ENCODE measurements around the gene SPAG16. TPM values are rescaled to one million over a fixed set of nuclear protein-coding genes. Genes with fewer than 3 reads are reported as not detected.

The SPAG16 gene
- polyA plus RNA-seq, 3 donors from 2014 or later: 9.7 to 18.6 (median 11.5) TPM

DNA sequence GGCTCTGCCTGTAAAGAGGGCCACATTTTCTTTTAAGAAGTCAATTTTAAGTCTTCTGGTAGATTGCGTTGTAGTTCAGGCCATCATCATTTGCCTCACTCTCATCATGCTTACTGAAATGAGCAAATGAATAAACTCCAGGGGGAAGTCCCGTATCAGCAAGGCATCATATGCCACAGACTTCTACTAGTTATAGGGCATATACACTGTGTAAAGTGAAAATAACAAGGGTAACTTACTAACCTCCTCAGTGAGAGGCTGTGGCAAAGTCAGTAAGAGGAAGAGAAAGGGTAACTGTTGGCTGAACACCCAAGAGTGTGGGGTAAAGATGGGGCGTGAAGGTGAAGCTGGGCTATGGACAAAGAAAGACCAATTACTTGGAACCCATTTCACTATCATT is 456.2 kb downstream of the SPAG16 start:
- DNase-seq: no peak
- H3K9me3 Mint-ChIP-seq: peaks cover 0 to 6% (median 0%) of the 10 kb centered on the region in 6 donors
- no peak overlapping the region for H3K27ac Mint-ChIP-seq
- no peaks in the 10 kb centered on the region for H3K4me1 Mint-ChIP-seq
- H3K27me3 Mint-ChIP-seq (ENCODE audit: low read depth in 3 of 3): peaks cover 0 to 2% (median 0%) of the 10 kb centered on the region in 3 donors
- no peak overlapping the region for H3K4me3 Mint-ChIP-seq
- H3K36me3 Mint-ChIP-seq: no peaks in the 10 kb centered on the region

DNA sequence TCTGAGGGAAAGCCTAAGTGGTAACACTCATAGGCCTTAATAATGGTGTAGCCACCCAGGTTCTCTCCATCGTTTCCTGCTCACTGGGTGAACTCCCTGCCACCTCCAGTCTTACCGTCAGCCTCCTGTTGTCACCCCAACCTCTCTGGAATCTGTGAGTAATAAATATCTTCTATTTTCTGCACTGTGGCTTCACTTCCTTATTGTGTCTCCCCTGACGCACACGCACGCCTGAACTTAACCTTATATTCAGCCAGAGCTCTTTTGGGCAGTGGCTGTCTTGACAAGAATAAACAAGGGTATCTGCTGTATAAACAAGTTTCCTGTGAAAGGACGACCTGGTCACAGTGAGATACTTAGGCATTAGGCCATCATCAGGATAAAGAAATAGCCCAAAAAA is 467.2 kb downstream of the SPAG16 start:
- no peak overlapping the region for H3K4me3 Mint-ChIP-seq
- no peak overlapping the region for H3K27ac Mint-ChIP-seq
- no peak for DNase-seq
- H3K9me3 Mint-ChIP-seq: peaks cover 0 to 2% (median 0%) of the 10 kb centered on the region in 6 donors
- H3K27me3 Mint-ChIP-seq (ENCODE audit: low read depth in 3 of 3): peaks cover 0 to 2% (median 0%) of the 10 kb centered on the region in 3 donors
- H3K36me3 Mint-ChIP-seq: no peaks in the 10 kb centered on the region
- H3K4me1 Mint-ChIP-seq: no peaks in the 10 kb centered on the region

DNA sequence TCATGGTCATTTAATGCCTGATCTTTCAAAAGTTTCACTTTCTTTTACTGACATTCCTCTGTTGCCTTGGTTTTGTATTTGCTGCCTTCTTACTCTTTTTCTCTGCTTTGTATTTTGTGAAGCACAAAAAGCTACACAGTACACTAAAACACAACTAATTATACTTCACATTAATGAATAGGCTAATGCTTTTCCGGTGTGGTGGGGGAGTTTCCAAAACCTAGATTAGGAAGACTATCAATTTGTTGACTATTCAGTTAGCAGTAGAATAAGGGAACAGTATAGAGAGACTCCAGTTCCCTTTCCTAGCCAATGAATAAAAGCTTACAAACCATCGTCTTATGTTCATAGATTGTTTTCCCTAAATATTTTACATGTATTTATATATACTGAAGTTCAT is 468.3 kb downstream of the SPAG16 start:
- Mint-ChIP-seq H3K36me3 (no peaks in the 10 kb centered on the region), H3K4me3 (no peak overlapping the region), H3K27me3 (ENCODE audit: low read depth in 3 of 3) (peaks cover 0 to 2% (median 0%) of the 10 kb centered on the region in 3 donors), H3K9me3 (peaks cover 0 to 2% (median 0%) of the 10 kb centered on the region in 6 donors), H3K4me1 (no peaks in the 10 kb centered on the region), H3K27ac (no peak overlapping the region)
- DNase-seq: no peak

DNA sequence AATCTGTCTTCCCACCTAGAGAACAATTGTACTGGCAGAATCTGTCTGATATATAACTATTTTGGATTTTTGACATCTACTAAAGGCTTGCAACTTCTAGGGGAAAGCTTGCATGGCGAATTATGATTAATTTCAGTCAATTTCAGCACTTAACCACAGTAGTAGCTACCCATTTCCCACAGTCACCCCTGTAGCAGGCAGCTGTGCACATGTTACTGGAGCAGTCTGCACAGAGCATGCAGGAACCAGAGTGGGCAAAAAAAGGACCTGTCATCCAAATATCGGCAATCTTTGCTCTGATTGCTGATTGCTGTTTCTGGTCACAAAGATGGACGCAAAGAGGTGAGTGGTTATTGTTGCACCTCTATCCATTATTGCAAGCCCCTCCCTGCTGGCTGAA is 473.3 kb downstream of the SPAG16 start:
- Mint-ChIP-seq H3K4me3 (no peak overlapping the region), H3K9me3 (peaks cover 0 to 6% (median under 1%) of the 10 kb centered on the region in 6 donors), H3K27me3 (ENCODE audit: low read depth in 3 of 3) (peaks cover 0 to 1% (median 0%) of the 10 kb centered on the region in 3 donors), H3K36me3 (no peaks in the 10 kb centered on the region), H3K4me1 (no peaks in the 10 kb centered on the region), H3K27ac (no peak overlapping the region)
- no peak for DNase-seq

DNA sequence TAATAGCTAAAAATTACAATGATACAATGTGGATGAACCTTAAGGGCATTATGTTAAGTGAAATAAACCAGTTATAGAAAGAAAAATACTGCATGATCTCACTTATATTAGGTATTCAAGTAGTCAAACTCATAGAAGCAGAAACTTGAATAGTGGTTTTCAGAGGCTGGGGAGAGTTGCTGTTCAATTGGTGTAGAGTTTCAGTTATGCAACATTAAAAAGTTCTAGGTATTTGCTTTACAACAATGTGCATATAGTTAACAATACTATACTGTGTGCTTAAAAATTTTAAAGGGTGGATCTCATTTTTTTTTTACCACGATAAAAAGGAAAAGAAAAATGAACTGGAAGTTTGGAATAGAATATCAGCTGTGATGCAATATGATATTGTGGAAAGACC is 479.1 kb downstream of the SPAG16 start:
- no peaks in the 10 kb centered on the region for H3K36me3 Mint-ChIP-seq

DNA sequence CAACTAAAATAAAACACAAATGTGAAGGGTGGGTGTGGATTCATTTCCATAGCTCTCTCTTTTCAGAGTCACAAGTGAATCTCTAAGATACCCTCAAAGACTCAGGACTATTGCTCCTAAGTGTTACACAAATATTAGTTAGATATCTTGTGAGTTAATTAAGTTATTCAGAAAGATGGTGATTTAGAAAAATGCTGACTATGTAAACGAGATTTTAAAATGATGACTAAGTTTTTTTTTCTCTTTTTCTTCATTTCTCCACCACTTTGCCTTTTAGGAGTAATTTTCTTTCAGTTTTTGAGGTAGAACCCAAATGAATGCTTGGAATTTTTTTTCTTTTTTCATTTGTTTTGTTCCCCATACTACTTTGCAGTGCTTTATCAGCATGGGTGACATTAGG is 479.7 kb downstream of the SPAG16 start:
- no peaks in the 10 kb centered on the region for H3K4me1 Mint-ChIP-seq
- H3K36me3 Mint-ChIP-seq: no peaks in the 10 kb centered on the region
- DNase-seq: no peak
- H3K4me3 Mint-ChIP-seq: no peak overlapping the region
- no peaks in the 10 kb centered on the region for H3K27me3 Mint-ChIP-seq (ENCODE audit: low read depth in 3 of 3)
- H3K27ac Mint-ChIP-seq: no peak overlapping the region
- H3K9me3 Mint-ChIP-seq: peaks cover 0 to 10% (median 3%) of the 10 kb centered on the region in 6 donors

More for the DNA sequence above, 479.1 kb downstream of the SPAG16 start:
- Mint-ChIP-seq H3K27ac (no peak overlapping the region), H3K4me3 (no peak overlapping the region), H3K9me3 (peaks cover 0 to 10% (median 2%) of the 10 kb centered on the region in 6 donors), H3K27me3 (ENCODE audit: low read depth in 3 of 3) (no peaks in the 10 kb centered on the region), H3K4me1 (no peaks in the 10 kb centered on the region)
- no peak for DNase-seq

DNA sequence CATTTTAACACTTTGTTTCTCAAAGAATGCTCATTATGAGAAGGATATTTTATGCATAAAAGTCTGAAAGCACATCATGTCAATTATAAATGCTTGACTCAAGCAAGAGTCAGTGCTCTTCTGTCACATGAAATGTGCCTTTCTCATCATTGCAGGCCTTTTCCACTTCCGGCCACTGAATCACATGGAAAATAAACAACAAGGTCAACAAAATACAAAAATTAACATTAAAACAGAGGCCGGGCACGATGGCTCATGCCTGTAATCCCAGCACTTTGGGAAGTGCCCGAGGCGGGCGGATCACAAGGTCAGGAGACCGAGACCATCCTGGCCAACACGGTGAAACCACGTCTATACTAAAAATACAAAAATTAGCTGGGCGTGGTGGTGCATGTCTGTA is 480.6 kb downstream of the SPAG16 start:
- no peak for DNase-seq
- no peaks in the 10 kb centered on the region for H3K4me1 Mint-ChIP-seq
- H3K9me3 Mint-ChIP-seq: peaks cover 0 to 10% (median 3%) of the 10 kb centered on the region in 6 donors
- no peaks in the 10 kb centered on the region for H3K27me3 Mint-ChIP-seq (ENCODE audit: low read depth in 3 of 3)
- H3K27ac Mint-ChIP-seq: no peak overlapping the region
- no peak overlapping the region for H3K4me3 Mint-ChIP-seq
- no peaks in the 10 kb centered on the region for H3K36me3 Mint-ChIP-seq

DNA sequence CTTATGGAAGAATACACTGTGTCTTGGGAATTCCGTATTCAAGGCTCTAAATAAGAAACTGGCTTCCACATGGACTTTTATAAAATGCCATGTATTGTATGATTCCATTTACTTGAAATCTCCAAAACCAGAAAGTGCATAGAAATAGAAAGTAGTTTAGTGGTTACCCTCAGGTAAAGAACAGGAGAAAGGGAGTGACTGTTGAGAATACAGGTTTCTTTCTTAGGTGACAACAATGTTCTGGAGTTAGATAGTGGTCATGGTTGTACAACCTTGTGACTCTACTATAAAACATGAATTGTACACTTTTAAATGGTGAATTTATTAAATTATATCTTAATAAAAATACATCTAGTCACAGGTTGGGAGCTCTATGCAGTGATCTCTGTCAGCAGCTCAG is 481.8 kb downstream of the SPAG16 start:
- H3K27me3 Mint-ChIP-seq (ENCODE audit: low read depth in 3 of 3): no peaks in the 10 kb centered on the region
- no peaks in the 10 kb centered on the region for H3K4me1 Mint-ChIP-seq
- H3K36me3 Mint-ChIP-seq: no peaks in the 10 kb centered on the region
- no peak overlapping the region for H3K27ac Mint-ChIP-seq
- no peak for DNase-seq
- H3K9me3 Mint-ChIP-seq: peaks cover 0 to 8% (median 1%) of the 10 kb centered on the region in 6 donors
- H3K4me3 Mint-ChIP-seq: no peak overlapping the region

DNA sequence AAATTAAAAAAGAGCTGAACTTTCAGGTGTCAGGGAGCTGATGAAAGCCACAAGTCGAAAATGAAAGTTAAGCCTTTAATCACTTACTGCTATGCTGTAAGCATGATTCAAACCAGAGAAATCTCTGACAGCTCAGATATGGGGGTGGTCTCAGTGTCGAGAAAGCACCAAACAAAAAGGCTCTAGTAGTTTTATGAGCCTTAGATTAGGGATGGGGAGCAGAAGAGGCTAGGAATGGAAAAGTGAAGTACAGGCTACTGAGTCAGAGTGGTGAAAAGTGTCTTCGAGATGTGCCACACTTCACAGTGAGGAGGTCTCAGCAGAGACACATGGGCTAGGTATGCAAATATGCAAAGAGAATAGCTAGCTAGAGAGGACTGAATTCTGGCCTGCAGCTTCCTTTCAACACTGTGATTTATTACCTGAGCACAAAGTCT is 482.2 kb downstream of the SPAG16 start:
- Mint-ChIP-seq H3K4me3 (no peak overlapping the region), H3K36me3 (no peaks in the 10 kb centered on the region), H3K9me3 (peaks cover 0 to 6% (median under 1%) of the 10 kb centered on the region in 6 donors), H3K27me3 (ENCODE audit: low read depth in 3 of 3) (no peaks in the 10 kb centered on the region), H3K27ac (no peak overlapping the region), H3K4me1 (no peaks in the 10 kb centered on the region)
- DNase-seq: no peak

DNA sequence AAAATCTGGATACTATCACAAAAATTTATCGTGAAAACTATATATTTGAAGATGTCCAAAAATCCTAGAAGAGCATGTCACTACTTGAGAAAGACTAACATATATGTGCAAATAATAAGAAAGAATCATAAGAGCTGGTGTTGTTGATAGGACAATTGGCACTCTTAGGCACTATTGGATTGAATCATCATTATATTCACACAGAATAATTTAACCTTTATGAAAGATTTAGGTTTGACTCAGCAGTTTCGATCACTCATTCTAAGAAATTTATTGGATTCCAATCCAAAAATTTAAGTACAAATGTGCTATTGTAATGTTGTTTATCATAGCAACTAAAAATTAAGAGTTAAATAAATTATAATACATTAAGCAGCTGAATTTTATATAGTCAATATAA is 503.6 kb downstream of the SPAG16 start:
- Mint-ChIP-seq H3K27me3 (ENCODE audit: low read depth in 3 of 3) (no peaks in the 10 kb centered on the region), H3K4me3 (no peak overlapping the region), H3K27ac (no peak overlapping the region), H3K36me3 (no peaks in the 10 kb centered on the region), H3K4me1 (no peaks in the 10 kb centered on the region), H3K9me3 (peaks cover 0 to 2% (median under 1%) of the 10 kb centered on the region in 6 donors)
- DNase-seq: no peak

DNA sequence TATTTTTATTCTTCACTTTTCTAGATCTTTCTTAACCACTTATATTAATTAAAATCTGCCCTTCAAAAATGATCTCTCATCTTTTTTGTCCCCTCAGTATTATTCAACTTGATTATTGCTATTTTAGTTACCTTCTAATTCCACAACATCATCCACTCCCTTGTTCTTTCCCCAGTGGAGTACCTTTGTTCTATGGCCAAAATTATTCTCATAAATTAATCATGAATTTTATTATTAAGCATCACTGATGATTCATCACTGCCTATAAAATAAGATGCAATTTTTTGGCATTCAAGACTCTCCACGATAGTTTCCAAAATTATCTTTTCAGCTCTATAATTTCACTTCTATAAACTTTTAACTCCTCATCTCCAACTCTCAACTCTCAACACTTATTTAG is 505.7 kb downstream of the SPAG16 start:
- H3K36me3 Mint-ChIP-seq: no peaks in the 10 kb centered on the region
- no peaks in the 10 kb centered on the region for H3K4me1 Mint-ChIP-seq
- H3K9me3 Mint-ChIP-seq: peaks cover 0 to 2% (median under 1%) of the 10 kb centered on the region in 6 donors
- H3K27me3 Mint-ChIP-seq (ENCODE audit: low read depth in 3 of 3): no peaks in the 10 kb centered on the region
- no peak for DNase-seq
- H3K4me3 Mint-ChIP-seq: no peak overlapping the region
- no peak overlapping the region for H3K27ac Mint-ChIP-seq

DNA sequence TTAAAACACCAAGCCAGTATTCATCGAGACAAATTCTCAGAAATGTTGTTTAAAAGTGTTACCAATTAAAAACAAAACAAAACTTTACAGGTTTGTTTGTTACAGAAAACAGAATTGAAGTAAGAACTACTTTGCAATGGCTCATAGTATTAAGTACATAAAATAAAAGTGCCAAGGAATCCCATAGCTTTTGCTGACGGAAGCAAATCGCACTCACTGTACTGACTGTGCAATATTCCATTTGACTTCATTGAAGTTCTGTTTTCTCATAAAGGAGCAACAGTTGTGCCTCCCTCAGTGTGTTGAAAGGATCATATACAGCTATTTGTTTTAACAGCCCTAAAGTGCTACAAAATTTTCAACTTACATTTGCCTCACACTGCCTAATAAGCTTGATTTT is 507.8 kb downstream of the SPAG16 start:
- no peak for DNase-seq
- Mint-ChIP-seq H3K4me3 (no peak overlapping the region), H3K4me1 (no peaks in the 10 kb centered on the region), H3K27ac (no peak overlapping the region), H3K27me3 (ENCODE audit: low read depth in 3 of 3) (no peaks in the 10 kb centered on the region), H3K9me3 (peaks cover 0 to 3% (median under 1%) of the 10 kb centered on the region in 6 donors), H3K36me3 (no peaks in the 10 kb centered on the region)

DNA sequence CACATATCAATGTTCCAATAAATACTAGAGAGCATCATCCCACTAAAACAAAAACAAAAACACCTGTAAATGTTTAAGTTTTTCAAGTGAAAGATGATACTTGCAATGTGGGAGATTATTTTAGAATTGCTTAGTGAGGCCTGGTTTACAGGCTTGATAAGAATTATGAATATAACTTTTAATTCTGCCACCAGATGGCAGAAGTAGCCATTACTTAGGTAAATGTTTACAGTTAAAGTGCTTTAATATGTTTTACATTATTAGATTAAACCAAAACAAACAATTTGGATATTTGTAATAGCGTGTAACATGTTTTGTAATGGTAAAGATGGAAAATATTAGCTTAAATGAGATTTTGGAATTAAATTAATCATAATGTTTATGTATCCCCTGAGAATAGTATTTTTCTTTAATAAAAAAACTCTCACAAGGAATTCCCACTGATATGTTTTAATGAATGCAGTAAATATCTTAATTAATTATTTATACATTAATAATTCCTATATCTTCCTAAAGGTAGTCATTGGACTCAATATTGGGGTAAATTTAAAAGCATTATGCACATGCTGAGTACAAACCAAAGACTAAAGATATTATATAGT is 522.0 kb downstream of the SPAG16 start:
- no peak for DNase-seq
- Mint-ChIP-seq H3K27ac (no peak overlapping the region), H3K27me3 (ENCODE audit: low read depth in 3 of 3) (peaks cover 0 to 3% (median 3%) of the 10 kb centered on the region in 3 donors), H3K36me3 (no peaks in the 10 kb centered on the region), H3K9me3 (peaks cover 0 to 2% (median 0%) of the 10 kb centered on the region in 6 donors), H3K4me3 (no peak overlapping the region), H3K4me1 (no peaks in the 10 kb centered on the region)

DNA sequence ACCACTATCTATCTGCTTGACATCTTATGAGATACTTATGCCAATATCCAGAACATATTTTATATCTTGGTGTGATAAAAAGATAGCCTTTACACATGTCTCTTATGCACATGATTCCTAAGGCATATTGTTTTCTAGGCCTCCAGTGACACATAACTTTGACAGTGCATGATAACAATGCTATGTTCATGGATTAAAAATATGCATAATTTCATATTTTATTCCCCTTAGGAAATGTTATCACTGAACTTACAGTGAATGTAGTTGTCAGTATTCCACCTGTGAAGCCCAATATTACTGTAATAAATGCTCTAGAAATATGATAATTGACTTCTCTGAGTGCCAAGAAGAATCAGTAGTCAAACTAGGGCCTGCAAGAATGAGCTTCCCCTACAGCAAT is 532.3 kb downstream of the SPAG16 start:
- Mint-ChIP-seq H3K27ac (no peak overlapping the region), H3K9me3 (peaks cover 0 to 5% (median under 1%) of the 10 kb centered on the region in 6 donors), H3K36me3 (no peaks in the 10 kb centered on the region), H3K27me3 (ENCODE audit: low read depth in 3 of 3) (peaks cover 0 to 3% (median 3%) of the 10 kb centered on the region in 3 donors), H3K4me3 (no peak overlapping the region), H3K4me1 (no peaks in the 10 kb centered on the region)
- DNase-seq: no peak

DNA sequence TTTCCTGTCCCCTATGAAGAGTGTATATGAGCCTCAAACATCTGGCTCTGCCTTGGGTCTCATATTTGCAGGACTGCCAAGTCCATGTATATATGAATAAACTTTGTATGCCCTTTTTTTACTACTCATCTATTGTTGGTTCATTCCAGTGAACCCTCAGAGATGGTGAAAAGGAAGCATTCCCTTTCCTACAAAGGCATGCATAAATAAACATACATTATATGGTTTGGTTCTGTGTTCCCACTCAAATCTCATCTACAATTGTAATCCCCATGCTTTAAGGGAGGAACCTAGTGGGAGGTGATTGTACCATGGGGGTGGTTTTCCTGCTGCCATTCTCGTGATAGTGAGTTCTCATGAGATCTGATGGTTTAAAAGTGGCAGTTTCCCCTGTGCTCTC is 534.2 kb downstream of the SPAG16 start:
- Mint-ChIP-seq H3K4me3 (no peak overlapping the region), H3K27ac (no peak overlapping the region), H3K9me3 (peaks cover 0 to 11% (median 0%) of the 10 kb centered on the region in 6 donors), H3K4me1 (no peaks in the 10 kb centered on the region), H3K27me3 (ENCODE audit: low read depth in 3 of 3) (peaks cover 0 to 3% (median 0%) of the 10 kb centered on the region in 3 donors), H3K36me3 (no peaks in the 10 kb centered on the region)
- no peak for DNase-seq

Measured in immature natural killer cell (primary cell).